ENCODE data around the gene TRPV5.

TRPV5 gene

GRCh38 chr7:142939226-142939910, 5.8 kb upstream of the TRPV5 start, which contains the start of gene LLCFC1:
LLCFC1 (plus strand) TSS chr7:142939484; CDS start chr7:142939622, 138 bp downstream.
- no peak for DNase-seq

- no peak for DNase-seq
Measured at GRCh38 chr7:142938611-142939010, 5.1 kb upstream of the TRPV5 start.

GRCh38 chr7:142935941-142936565, 2.5 kb upstream of the TRPV5 start:
- no peak for DNase-seq

GRCh38 chr7:142934056-142934455, 510 bp upstream of the TRPV5 start:
- no peak for DNase-seq

GRCh38 chr7:142933092-142933475, 462 bp downstream of the TRPV5 start:
- no peak for DNase-seq

GRCh38 chr7:142932386-142933091, 1.0 kb downstream of the TRPV5 start:
- no peak for DNase-seq

GRCh38 chr7:142930126-142930730, 3.3 kb downstream of the TRPV5 start:
- DNase-seq: no peak

GRCh38 chr7:142927949-142928348, 5.6 kb downstream of the TRPV5 start:
- no peak for DNase-seq

GRCh38 chr7:142927085-142927745, 6.3 kb downstream of the TRPV5 start:
- DNase-seq: peak in 1 of 2 donors; percentile 24

- DNase-seq: no peak
Measured at GRCh38 chr7:142925413-142925812, 8.1 kb downstream of the TRPV5 start.

GRCh38 chr7:142923391-142923790, 10.2 kb downstream of the TRPV5 start:
- DNase-seq: no peak

- no peak for DNase-seq
Measured at GRCh38 chr7:142919656-142920055, 13.9 kb downstream of the TRPV5 start.

- no peak for DNase-seq
Measured at GRCh38 chr7:142918901-142919300, 14.6 kb downstream of the TRPV5 start.

GRCh38 chr7:142917447-142917846, 16.1 kb downstream of the TRPV5 start:
- no peak for DNase-seq

- no peak for DNase-seq
Measured at GRCh38 chr7:142916508-142916907, 17.0 kb downstream of the TRPV5 start.

GRCh38 chr7:142915315-142915714, 18.2 kb downstream of the TRPV5 start:
- no peak for DNase-seq

- no peak for DNase-seq
Measured at GRCh38 chr7:142914121-142914520, 19.4 kb downstream of the TRPV5 start.

- no peak for DNase-seq
Measured at GRCh38 chr7:142913566-142913965, 20.0 kb downstream of the TRPV5 start.

GRCh38 chr7:142913051-142913450, 20.5 kb downstream of the TRPV5 start:
- DNase-seq: no peak

GRCh38 chr7:142910481-142910880, 23.1 kb downstream of the TRPV5 start:
- DNase-seq: no peak

- DNase-seq: no peak
Measured at GRCh38 chr7:142910031-142910433, 23.5 kb downstream of the TRPV5 start.

- DNase-seq: no peak
Measured at GRCh38 chr7:142908921-142909890, 24.3 kb downstream of the TRPV5 start.

Measured in CD4-positive, alpha-beta T cell treated with Interleukin-1 beta for 1 hour (primary cell).